HG03060 (cell line): ENCODE results near the gene CEP131.
A peak's percentile ranks its signal among the peaks of the same experiment; 100 is the strongest.

Experiments
- ATAC-seq: cut with Tn5 transposase; IDR thresholded peaks from one replicate; pipeline ENCODE4 v1.9.1; 2021; ENCODE audit warnings: low read depth, moderate number of reproducible peaks; ENCODE audit not compliant: unreplicated experiment

Gene CEP131

GRCh38 chr17:81239714-81240555 lies 17.2 kb upstream of the CEP131 start:
- ATAC-seq = no peak

- peak; percentile 85 for ATAC-seq
Measured at GRCh38 chr17:81238815-81239713, 16.3 kb upstream of the CEP131 start, which contains the start of the genes NDUFAF8 and TEPSIN. TSS of gene NDUFAF8 (plus strand) at chr17:81239318. CDS start at chr17:81239364, 46 bp downstream. TSS of gene TEPSIN (minus strand) at chr17:81239055. CDS start at chr17:81239033, 22 bp downstream.

- ATAC-seq = no peak
Measured at GRCh38 chr17:81238490-81238814, 15.7 kb upstream of the CEP131 start.

- no peak for ATAC-seq
Measured at GRCh38 chr17:81237591-81238489, 15.1 kb upstream of the CEP131 start.

GRCh38 chr17:81236784-81237183 lies 14.0 kb upstream of the CEP131 start:
- no peak for ATAC-seq

- no peak for ATAC-seq
Measured at GRCh38 chr17:81235822-81236740, 13.3 kb upstream of the CEP131 start.

GRCh38 chr17:81234940-81235821 lies 12.4 kb upstream of the CEP131 start:
- ATAC-seq = no peak

- no peak for ATAC-seq
Measured at GRCh38 chr17:81234506-81234855, 11.7 kb upstream of the CEP131 start.

- ATAC-seq = no peak
Measured at GRCh38 chr17:81233811-81234505, 11.2 kb upstream of the CEP131 start.

- ATAC-seq = no peak
Measured at GRCh38 chr17:81233316-81233715, 10.6 kb upstream of the CEP131 start.

GRCh38 chr17:81232616-81233241 lies 10.0 kb upstream of the CEP131 start:
- no peak for ATAC-seq

- ATAC-seq = no peak
Measured at GRCh38 chr17:81231766-81232581, 9.2 kb upstream of the CEP131 start.

GRCh38 chr17:81231121-81231645 lies 8.4 kb upstream of the CEP131 start:
- no peak for ATAC-seq

GRCh38 chr17:81230043-81230820 lies 7.5 kb upstream of the CEP131 start:
- ATAC-seq = no peak

- no peak for ATAC-seq
Measured at GRCh38 chr17:81229666-81229920, 6.8 kb upstream of the CEP131 start.
